ENCODE measurements around the gene MEGF6.

Gene MEGF6

DNA sequence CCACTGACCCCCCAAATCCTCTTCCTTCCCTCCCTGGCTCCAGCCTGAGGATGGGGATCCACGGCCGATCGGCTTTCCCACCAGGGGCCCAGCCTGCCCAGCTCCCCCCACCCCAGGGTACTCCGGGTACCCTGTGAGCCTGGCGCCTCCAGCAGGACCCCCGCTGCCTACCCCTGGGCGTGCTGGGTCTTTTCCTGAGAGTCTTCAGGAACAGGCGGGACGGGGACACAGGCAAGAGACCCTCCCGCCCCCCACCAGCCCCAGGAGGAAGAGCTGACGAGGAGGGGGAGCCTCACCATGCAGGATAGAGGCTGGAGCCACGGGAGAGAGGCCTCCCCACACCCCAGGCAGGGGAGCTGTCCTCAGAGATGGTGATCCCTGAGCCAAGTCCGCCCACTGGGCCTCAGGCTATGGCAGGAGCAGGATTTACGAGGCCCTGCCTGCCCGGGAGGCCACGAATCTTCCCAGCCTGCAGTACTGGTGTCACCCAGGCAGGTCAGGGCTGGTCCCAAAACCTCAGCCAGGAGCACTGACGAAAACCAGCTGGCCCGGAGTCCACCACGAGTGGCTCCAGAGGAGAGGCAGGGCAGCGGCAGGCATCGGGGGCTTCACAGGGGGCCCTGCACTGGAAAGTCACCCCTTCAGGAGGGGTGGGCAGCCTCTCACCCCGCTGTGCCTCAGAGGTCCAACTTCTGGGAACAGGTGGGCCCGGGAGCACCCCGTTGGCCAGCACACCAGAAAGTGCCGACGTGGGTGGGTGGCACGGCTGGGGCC is 58.0 kb downstream of the MEGF6 start:
- H3K36me3 ChIP-seq (ENCODE audit: control insufficient read depth, insufficient read depth, low read length), result no peaks in the 10 kb centered on the region
- H3K9me3 ChIP-seq (ENCODE audit: control insufficient read depth, low read length), result no peaks in the 10 kb centered on the region
- H3K4me3 ChIP-seq (ENCODE audit: insufficient read depth, low read depth, low read length), result no peak overlapping the region
- H3K27me3 ChIP-seq (ENCODE audit: control insufficient read depth, insufficient read depth, low read length, poor library complexity, severe bottlenecking), result no peaks in the 10 kb centered on the region
- H3K4me1 ChIP-seq (ENCODE audit: control insufficient read depth, insufficient read depth, low read length), result no peaks in the 10 kb centered on the region
- 89 to 92% methylated on average over 27 of the region's 27 CpGs for WGBS, 2 experiments
- H3K27ac ChIP-seq (ENCODE audit: insufficient read depth, low read depth, low read length, poor library complexity, severe bottlenecking), result no peak overlapping the region

DNA sequence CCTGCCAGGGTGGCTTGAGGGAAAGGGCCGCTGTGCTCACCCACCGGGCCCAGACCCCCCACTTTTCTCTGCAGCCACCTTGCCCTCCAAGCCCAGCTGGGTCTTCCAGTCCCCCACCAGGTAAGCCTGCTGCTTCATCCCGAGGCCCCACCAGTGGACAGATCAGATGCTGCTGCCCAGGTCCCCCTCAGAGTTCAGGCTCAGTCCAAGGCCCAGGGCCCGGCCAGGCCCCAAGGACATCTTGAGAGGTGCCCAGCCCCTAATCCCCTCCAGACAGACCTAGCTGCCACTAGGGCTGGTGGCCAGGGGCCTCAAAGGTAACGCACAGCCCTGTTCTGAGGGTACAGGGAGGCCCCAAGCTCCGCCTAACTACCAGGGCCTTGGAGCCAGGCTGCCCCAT is 58.6 kb downstream of the MEGF6 start:
- WGBS, 2 experiments, result 92 to 94% methylated on average over 6 of the region's 6 CpGs
- H3K27ac ChIP-seq (ENCODE audit: insufficient read depth, low read depth, low read length, poor library complexity, severe bottlenecking), result no peak overlapping the region

GRCh38 chr1:3552176-3552575 is 59.1 kb downstream of the MEGF6 start:
- no peaks in the 10 kb centered on the region for H3K4me1 ChIP-seq (ENCODE audit: control insufficient read depth, insufficient read depth, low read length)
- H3K27me3 ChIP-seq (ENCODE audit: control insufficient read depth, insufficient read depth, low read length, poor library complexity, severe bottlenecking), result no peaks in the 10 kb centered on the region
- H3K9me3 ChIP-seq (ENCODE audit: control insufficient read depth, low read length), result no peaks in the 10 kb centered on the region
- no peak overlapping the region for H3K27ac ChIP-seq (ENCODE audit: insufficient read depth, low read depth, low read length, poor library complexity, severe bottlenecking)
- no peak overlapping the region for H3K4me3 ChIP-seq (ENCODE audit: insufficient read depth, low read depth, low read length)
- no peaks in the 10 kb centered on the region for H3K36me3 ChIP-seq (ENCODE audit: control insufficient read depth, insufficient read depth, low read length)
- WGBS, 2 experiments, result 95 to 96% methylated on average over 14 of the region's 14 CpGs

More for the DNA sequence above, 58.6 kb downstream of the MEGF6 start:
- H3K4me1 ChIP-seq (ENCODE audit: control insufficient read depth, insufficient read depth, low read length), result no peaks in the 10 kb centered on the region
- no peak overlapping the region for H3K4me3 ChIP-seq (ENCODE audit: insufficient read depth, low read depth, low read length)
- H3K9me3 ChIP-seq (ENCODE audit: control insufficient read depth, low read length), result no peaks in the 10 kb centered on the region
- H3K36me3 ChIP-seq (ENCODE audit: control insufficient read depth, insufficient read depth, low read length), result no peaks in the 10 kb centered on the region
- no peaks in the 10 kb centered on the region for H3K27me3 ChIP-seq (ENCODE audit: control insufficient read depth, insufficient read depth, low read length, poor library complexity, severe bottlenecking)

DNA sequence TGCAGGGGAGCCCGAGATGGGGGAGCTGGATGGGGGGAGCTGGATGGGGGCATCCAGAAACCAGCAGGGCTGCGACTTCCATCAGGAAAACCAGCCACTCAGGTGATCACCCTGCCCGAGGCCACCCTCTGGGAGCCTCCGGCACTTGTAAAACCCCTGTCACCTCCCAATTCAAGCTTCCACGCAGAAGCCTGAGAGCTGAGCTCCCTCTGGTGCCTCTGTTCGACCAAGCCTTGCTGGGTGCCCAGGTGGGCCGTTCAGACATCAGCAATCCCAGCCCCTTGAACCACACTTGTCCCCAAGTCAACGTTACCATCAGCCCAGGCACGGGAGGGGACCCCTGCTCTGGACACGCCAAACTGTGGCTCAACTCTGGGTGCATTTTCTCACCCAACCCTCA is 59.6 kb downstream of the MEGF6 start:
- H3K4me1 ChIP-seq (ENCODE audit: control insufficient read depth, insufficient read depth, low read length), result no peaks in the 10 kb centered on the region
- H3K4me3 ChIP-seq (ENCODE audit: insufficient read depth, low read depth, low read length), result no peak overlapping the region
- H3K36me3 ChIP-seq (ENCODE audit: control insufficient read depth, insufficient read depth, low read length), result no peaks in the 10 kb centered on the region
- no peaks in the 10 kb centered on the region for H3K9me3 ChIP-seq (ENCODE audit: control insufficient read depth, low read length)
- no peak overlapping the region for H3K27ac ChIP-seq (ENCODE audit: insufficient read depth, low read depth, low read length, poor library complexity, severe bottlenecking)
- 90 to 92% methylated on average over 10 of the region's 10 CpGs for WGBS, 2 experiments
- no peaks in the 10 kb centered on the region for H3K27me3 ChIP-seq (ENCODE audit: control insufficient read depth, insufficient read depth, low read length, poor library complexity, severe bottlenecking)

DNA sequence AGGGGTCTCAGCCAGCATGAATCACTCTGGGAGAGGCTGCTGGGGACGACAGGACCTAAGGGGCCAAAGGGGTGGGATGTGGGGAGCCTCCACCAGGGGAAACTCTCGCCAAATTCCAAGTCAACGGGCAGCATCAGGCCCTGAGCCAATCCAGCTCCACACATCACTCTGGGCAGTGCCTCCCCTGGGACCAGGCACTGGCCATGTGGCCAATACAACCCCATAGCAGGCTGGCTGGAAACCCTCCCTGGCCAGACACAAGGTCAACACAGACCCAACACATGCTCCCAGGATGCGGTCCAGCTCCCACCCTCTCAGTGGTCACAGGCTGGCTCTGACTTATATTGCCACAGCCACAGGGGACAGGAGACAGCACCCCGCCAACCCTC is 60.0 kb downstream of the MEGF6 start:
- Histone ChIP-seq H3K9me3 (ENCODE audit: control insufficient read depth, low read length) (no peaks in the 10 kb centered on the region), H3K4me3 (ENCODE audit: insufficient read depth, low read depth, low read length) (no peak overlapping the region), H3K36me3 (ENCODE audit: control insufficient read depth, insufficient read depth, low read length) (no peaks in the 10 kb centered on the region), H3K4me1 (ENCODE audit: control insufficient read depth, insufficient read depth, low read length) (no peaks in the 10 kb centered on the region), H3K27me3 (ENCODE audit: control insufficient read depth, insufficient read depth, low read length, poor library complexity, severe bottlenecking) (no peaks in the 10 kb centered on the region), H3K27ac (ENCODE audit: insufficient read depth, low read depth, low read length, poor library complexity, severe bottlenecking) (no peak overlapping the region)
- 90 to 91% methylated on average over 5 of the region's 5 CpGs for WGBS, 2 experiments

GRCh38 chr1:3550511-3551289 is 60.6 kb downstream of the MEGF6 start:
- no peak overlapping the region for H3K27ac ChIP-seq (ENCODE audit: insufficient read depth, low read depth, low read length, poor library complexity, severe bottlenecking)
- H3K36me3 ChIP-seq (ENCODE audit: control insufficient read depth, insufficient read depth, low read length), result no peaks in the 10 kb centered on the region
- 93 to 94% methylated on average over 27 of the region's 27 CpGs for WGBS, 2 experiments
- peaks cover 6% of the 10 kb centered on the region for H3K4me1 ChIP-seq (ENCODE audit: control insufficient read depth, insufficient read depth, low read length)
- H3K9me3 ChIP-seq (ENCODE audit: control insufficient read depth, low read length), result no peaks in the 10 kb centered on the region
- H3K4me3 ChIP-seq (ENCODE audit: insufficient read depth, low read depth, low read length), result no peak overlapping the region
- H3K27me3 ChIP-seq (ENCODE audit: control insufficient read depth, insufficient read depth, low read length, poor library complexity, severe bottlenecking), result no peaks in the 10 kb centered on the region

- H3K27ac ChIP-seq (ENCODE audit: insufficient read depth, low read depth, low read length, poor library complexity, severe bottlenecking), result no peak overlapping the region
- H3K4me1 ChIP-seq (ENCODE audit: control insufficient read depth, insufficient read depth, low read length), result peaks cover 22% of the 10 kb centered on the region
- no peaks in the 10 kb centered on the region for H3K9me3 ChIP-seq (ENCODE audit: control insufficient read depth, low read length)
- H3K27me3 ChIP-seq (ENCODE audit: control insufficient read depth, insufficient read depth, low read length, poor library complexity, severe bottlenecking), result no peaks in the 10 kb centered on the region
- WGBS, 2 experiments, result 95% methylated on average over 15 of the region's 15 CpGs
- no peak overlapping the region for H3K4me3 ChIP-seq (ENCODE audit: insufficient read depth, low read depth, low read length)
- no peaks in the 10 kb centered on the region for H3K36me3 ChIP-seq (ENCODE audit: control insufficient read depth, insufficient read depth, low read length)
These were observed 62.4 kb downstream of the MEGF6 start for GRCh38 chr1:3548895-3549294.

GRCh38 chr1:3548156-3548893 is 63.0 kb downstream of the MEGF6 start:
- no peak overlapping the region for H3K4me3 ChIP-seq (ENCODE audit: insufficient read depth, low read depth, low read length)
- H3K4me1 ChIP-seq (ENCODE audit: control insufficient read depth, insufficient read depth, low read length), result peaks cover 27% of the 10 kb centered on the region
- no peak overlapping the region for H3K27ac ChIP-seq (ENCODE audit: insufficient read depth, low read depth, low read length, poor library complexity, severe bottlenecking)
- no peaks in the 10 kb centered on the region for H3K27me3 ChIP-seq (ENCODE audit: control insufficient read depth, insufficient read depth, low read length, poor library complexity, severe bottlenecking)
- 90% methylated on average over 24 of the region's 24 CpGs for WGBS, 2 experiments
- no peaks in the 10 kb centered on the region for H3K36me3 ChIP-seq (ENCODE audit: control insufficient read depth, insufficient read depth, low read length)
- no peaks in the 10 kb centered on the region for H3K9me3 ChIP-seq (ENCODE audit: control insufficient read depth, low read length)

DNA sequence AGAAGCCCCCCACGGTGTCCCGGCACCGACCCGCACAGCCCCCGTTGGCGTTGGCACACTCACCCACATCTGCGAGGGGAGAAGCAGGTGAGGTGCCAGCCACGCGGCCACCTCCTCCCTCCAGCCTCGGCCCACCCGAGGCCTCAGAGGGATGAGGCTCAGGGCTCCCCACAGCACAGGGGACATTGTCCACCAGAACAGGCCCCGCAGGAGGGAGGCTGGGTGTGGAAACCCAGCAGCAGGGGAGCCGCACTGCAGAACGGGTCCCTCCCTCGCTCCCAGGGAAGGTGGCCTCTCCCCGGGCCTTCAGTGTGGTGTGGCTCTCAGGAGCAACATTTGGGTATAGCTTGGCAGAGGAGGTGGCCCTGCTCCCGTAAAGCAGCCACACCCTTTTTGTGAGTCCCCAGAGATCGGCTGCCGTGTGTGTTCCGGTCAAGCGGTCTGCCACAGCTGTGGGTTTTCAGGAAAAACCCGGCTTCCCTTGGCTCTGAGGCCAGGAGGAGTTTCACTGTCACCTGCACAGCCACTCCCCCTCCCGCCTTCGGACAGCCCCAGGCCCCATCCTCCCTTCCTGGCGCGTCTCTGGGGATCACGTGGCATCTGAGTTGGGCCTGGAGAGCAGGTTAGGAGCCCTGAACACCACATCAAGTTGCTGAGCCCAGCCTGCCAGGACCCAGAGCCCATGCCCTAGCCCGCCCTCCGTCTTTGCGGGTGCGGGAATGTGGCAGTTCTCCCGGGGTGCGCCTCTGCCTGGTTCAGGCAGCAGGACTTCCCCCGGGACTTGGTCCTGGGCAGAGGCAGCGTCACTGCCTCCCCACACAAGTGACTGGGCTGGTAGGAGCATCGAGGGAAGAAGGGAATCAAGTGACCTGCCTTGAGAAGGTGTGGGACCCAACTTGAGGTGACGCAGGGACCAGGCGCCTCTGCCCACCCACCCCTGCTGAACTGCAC is 64.0 kb downstream of the MEGF6 start:
- no peaks in the 10 kb centered on the region for H3K27me3 ChIP-seq (ENCODE audit: control insufficient read depth, insufficient read depth, low read length, poor library complexity, severe bottlenecking)
- H3K4me3 ChIP-seq (ENCODE audit: insufficient read depth, low read depth, low read length), result no peak overlapping the region
- WGBS, 2 experiments, result 86 to 87% methylated on average over 38 of the region's 38 CpGs
- no peaks in the 10 kb centered on the region for H3K36me3 ChIP-seq (ENCODE audit: control insufficient read depth, insufficient read depth, low read length)
- no peaks in the 10 kb centered on the region for H3K9me3 ChIP-seq (ENCODE audit: control insufficient read depth, low read length)
- peaks cover 37% of the 10 kb centered on the region for H3K4me1 ChIP-seq (ENCODE audit: control insufficient read depth, insufficient read depth, low read length)
- H3K27ac ChIP-seq (ENCODE audit: insufficient read depth, low read depth, low read length, poor library complexity, severe bottlenecking), result no peak overlapping the region

All from ectodermal cell (in vitro differentiated cells).